ENCODE data around the gene NOP56.

Gene NOP56

GRCh38 chr20:2703716-2704475, 51.5 kb downstream of the NOP56 start:
- DNase-seq (ENCODE audit: low spot score): no peak

DNA sequence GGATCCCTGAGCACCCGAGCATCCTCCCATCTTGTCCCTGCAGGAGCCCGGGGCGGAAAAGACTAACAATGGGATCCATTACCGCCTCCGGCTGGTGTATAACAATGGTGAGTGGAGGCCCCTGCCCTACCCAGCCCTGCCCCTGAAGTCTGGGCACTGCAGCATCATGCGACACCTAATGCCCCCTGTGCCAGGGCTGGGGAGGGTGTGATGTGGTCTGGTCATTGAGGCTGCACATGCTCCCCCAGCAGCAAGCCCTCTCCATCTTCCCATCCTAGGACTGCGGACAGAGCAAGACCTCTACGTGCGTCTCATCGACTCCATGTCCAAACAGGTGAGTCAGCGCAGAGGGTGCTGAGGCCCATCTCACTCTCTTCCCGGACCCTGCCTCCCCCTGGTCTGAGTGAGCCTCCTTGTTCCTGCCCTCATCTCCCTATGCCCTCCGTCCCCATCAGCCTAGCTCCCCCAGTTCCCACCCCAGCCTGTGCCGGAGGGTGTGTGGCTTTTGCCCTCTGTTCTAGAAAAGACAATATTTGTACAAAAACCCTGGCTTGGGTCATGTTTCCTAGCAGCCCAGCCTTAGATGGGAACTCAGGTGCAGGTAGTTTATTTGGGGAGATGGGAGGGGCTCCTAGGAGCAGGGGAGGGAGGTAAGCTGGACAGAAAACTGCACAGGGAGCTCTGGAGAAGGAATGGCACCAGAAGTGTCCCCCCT, 53.7 kb downstream of the NOP56 start:
- DNase-seq (ENCODE audit: low spot score): no peak

DNA sequence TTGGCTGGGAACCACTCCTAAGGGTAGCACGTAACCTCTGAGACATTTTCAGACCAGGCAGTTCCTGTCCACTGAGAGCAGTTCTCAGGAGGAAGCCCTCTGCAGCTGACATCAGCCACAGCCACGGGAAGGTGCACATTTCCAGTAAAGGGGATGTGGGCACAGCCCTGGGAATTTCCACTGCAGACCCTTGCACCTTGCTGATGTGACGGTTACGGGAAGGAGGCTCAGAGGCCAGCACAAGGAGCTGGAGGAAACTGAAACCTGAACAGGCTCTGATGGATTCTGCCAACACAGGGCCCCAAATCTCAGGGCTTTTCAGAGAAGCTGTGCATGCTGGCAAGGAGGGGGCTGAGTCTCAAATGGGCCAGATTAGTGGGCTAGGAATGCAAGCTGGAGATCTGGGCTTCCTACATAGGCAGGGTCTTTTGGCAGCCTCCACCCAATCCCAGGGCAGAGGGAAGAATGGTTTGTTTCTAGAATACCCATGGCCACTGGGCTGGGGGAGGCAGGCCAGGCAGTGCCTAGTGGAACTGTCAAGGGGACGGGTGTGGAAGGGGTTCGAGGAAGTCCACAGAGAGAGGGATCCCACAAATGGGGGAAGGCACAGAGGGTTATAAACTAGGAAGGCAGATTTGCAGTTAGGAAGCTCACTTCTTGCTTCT, 54.4 kb downstream of the NOP56 start:
- no peak for DNase-seq (ENCODE audit: low spot score)

- no peak for DNase-seq (ENCODE audit: low spot score)
Observed at GRCh38 chr20:2707353-2708072, 55.1 kb downstream of the NOP56 start.

All from pons (tissue), 1 donor.